ENCODE data around the gene DMRTC2. TPM values are rescaled to one million over a fixed set of nuclear protein-coding genes. Genes with fewer than 3 reads are reported as not detected.

The DMRTC2 gene
- total and polyA plus RNA-seq, 2 of the 13 experiments (the other 11 are each of a cell fraction or from before 2014, with no cell fraction given): not detected

GRCh38 chr19:41887711-41888382 lies 43.0 kb downstream of the DMRTC2 start (continued):
- TF ChIP-seq ZNF607 (CRISPR knock-in tag; IDR thresholded peaks at IDR 0.05; ENCODE audit: borderline replicate concordance): no peak
- TF ChIP-seq HOXA9 (CRISPR knock-in tag; IDR thresholded peaks at IDR 0.05; ENCODE audit: borderline replicate concordance): no peak
- TF ChIP-seq ZBTB7A (CRISPR knock-in tag; IDR thresholded peaks at IDR 0.05): peak; percentile 28; the same call in 1 of the 2 replicates
- no peak for TF ChIP-seq RBM22 (optimal IDR thresholded peaks at IDR 0.05; ENCODE audit: low read length)
- TF ChIP-seq ZNF780A (CRISPR knock-in tag; IDR thresholded peaks at IDR 0.05): no peak
- peak; percentile 90 for TF ChIP-seq SRSF1 (optimal IDR thresholded peaks at IDR 0.05; ENCODE audit: low read depth, low read length)
- TF ChIP-seq NBN (conservative IDR thresholded peaks at IDR 0.05): no peak
- TF ChIP-seq FOSL1 (CRISPR knock-in tag; IDR thresholded peaks at IDR 0.05; ENCODE audit: borderline replicate concordance): peak; percentile 68; the same call in 1 of the 2 replicates
- TF ChIP-seq ZSCAN21 (CRISPR knock-in tag; IDR thresholded peaks at IDR 0.05; ENCODE audit: borderline replicate concordance): peak; percentile 29; the same call in 1 of the 2 replicates
- TF ChIP-seq SKIL (CRISPR knock-in tag; IDR thresholded peaks at IDR 0.05; ENCODE audit: borderline replicate concordance): peak; percentile 53; the same call in 1 of the 2 replicates
- TF ChIP-seq CAMTA2 (CRISPR knock-in tag; IDR thresholded peaks at IDR 0.05; ENCODE audit: borderline replicate concordance): no peak
- TF ChIP-seq ARHGAP35 (CRISPR knock-in tag; IDR thresholded peaks at IDR 0.05; ENCODE audit: borderline replicate concordance): no peak
- no peak for TF ChIP-seq SUZ12 (IDR thresholded peaks at IDR 0.05; ENCODE audit: low read depth, low read length)
- peak; percentile 84 for TF ChIP-seq ZSCAN29 (CRISPR knock-in tag; conservative IDR thresholded peaks at IDR 0.05)
- TF ChIP-seq ARID5B (CRISPR knock-in tag; IDR thresholded peaks at IDR 0.05): peak; percentile 69
- TF ChIP-seq YEATS2 (CRISPR knock-in tag; IDR thresholded peaks at IDR 0.05; ENCODE audit: borderline replicate concordance): peak; percentile 51; the same call in 1 of the 2 replicates
- peak; percentile 80 for TF ChIP-seq RERE (CRISPR knock-in tag; IDR thresholded peaks at IDR 0.05; ENCODE audit: low read depth)
- TF ChIP-seq KDM5A (IDR thresholded peaks at IDR 0.05; ENCODE audit: borderline replicate concordance, low read length): no peak
